A673 (cell line): Measurements from ENCODE around the gene XKR7. TPM values are rescaled to one million over a fixed set of nuclear protein-coding genes. Genes with fewer than 3 reads are reported as not detected.

Experiments used
- BruUV-seq: library from RNA; stranded (reverse); fragments of 400-500 nt; replicated peaks from 2 replicates; lab custom pipeline; 2021; lab: Mats Ljungman, UMichigan
- CTCF ChIA-PET: fragments of 300-600 bp; sonication (Branson Sonifier 250); formaldehyde crosslinking; loops from one replicate; lab custom pipeline; 2022; ENCODE audit warnings: antibody characterized with exemption; lab: Charles Lee
- POLR2A ChIA-PET: fragments of 300-600 bp; sonication (Branson Sonifier 250); formaldehyde crosslinking; loops from one replicate; lab custom pipeline; 2022; ENCODE audit warnings: antibody characterized with exemption; ENCODE audit not compliant: low non-redundant PET; lab: Charles Lee
- DNase-seq: peaks from one replicate; pipeline ENCODE4 v3.0.0-alpha.2; 2015; ENCODE audit warnings: low spot score
- H3K27ac ChIP-seq: fragments of 200-600 bp; sonication (generic); 2 replicates; pipeline ENCODE4 v1.5.1; 2016; ENCODE audit warnings: mixed run types, low read depth, mild to moderate bottlenecking, mixed read lengths, antibody characterized with exemption, low read length; ENCODE audit not compliant: poor library complexity, severe bottlenecking
- H3K27me3 ChIP-seq: fragments of 200-600 bp; sonication (generic); replicated peaks from 2 replicates; pipeline ENCODE4 v1.6.1; 2017; ENCODE audit warnings: mixed run types, low read depth, mild to moderate bottlenecking, mixed read lengths, antibody characterized with exemption, low read length; ENCODE audit not compliant: insufficient read depth, poor library complexity
- H3K36me3 ChIP-seq: fragments of 200-600 bp; sonication (generic); 2 replicates; pipeline ENCODE4 v1.6.1; 2016; ENCODE audit warnings: mixed run types, mild to moderate bottlenecking, mixed read lengths, antibody characterized with exemption, low read length; ENCODE audit not compliant: insufficient read depth, poor library complexity, severe bottlenecking
- H3K4me1 ChIP-seq: fragments of 200-600 bp; sonication (generic); 2 replicates; pipeline ENCODE4 v1.6.1; 2017; ENCODE audit warnings: mixed run types, mild to moderate bottlenecking, mixed read lengths, antibody characterized with exemption, low read length; ENCODE audit not compliant: insufficient read depth, poor library complexity, severe bottlenecking
- H3K4me3 ChIP-seq: fragments of 200-600 bp; sonication (generic); 2 replicates; pipeline ENCODE4 v1.5.1; 2016; ENCODE audit warnings: low read depth, mixed run types, mild to moderate bottlenecking, mixed read lengths, low read length; ENCODE audit not compliant: poor library complexity, severe bottlenecking
- H3K9me3 ChIP-seq: fragments of 200-600 bp; sonication (generic); 2 replicates; pipeline ENCODE4 v1.6.1; 2016; ENCODE audit warnings: mixed run types, low read depth, mild to moderate bottlenecking, mixed read lengths, antibody characterized with exemption, low read length; ENCODE audit not compliant: poor library complexity, severe bottlenecking
- EZH2 ChIP-seq: fragments of 200-600 bp; sonication (generic); IDR thresholded peaks from 2 replicates; pipeline ENCODE4 v1.6.1; 2017; ENCODE audit warnings: borderline replicate concordance, low read depth, mild to moderate bottlenecking, mixed read lengths, antibody characterized with exemption, low read length; ENCODE audit not compliant: poor library complexity, severe bottlenecking
- intact Hi-C: fragments of 100-400 bp; cut with micrococcal nuclease; formaldehyde crosslinking; loops from one replicate; pipeline ENCODE4 v1.10.0; 2022; ENCODE audit not compliant: unreplicated experiment
- total RNA-seq: library from RNA; stranded (reverse); gene quantifications from 2 replicates; pipeline ENCODE4 v1.2.3, GENCODE V29; 2021
- TF ChIP-seq, protein P1 (sequence below): fragments of 300-800, 200-600 bp; sonication (generic); conservative IDR thresholded peaks from 2 replicates; pipeline ENCODE4 v1.5.1; 2017; ENCODE audit warnings: low read depth, mild to moderate bottlenecking, antibody characterized with exemption, low read length, moderate library complexity, mixed read lengths

The XKR7 gene
- total RNA-seq, 1 experiment from 2014 or later: not detected

DNA sequence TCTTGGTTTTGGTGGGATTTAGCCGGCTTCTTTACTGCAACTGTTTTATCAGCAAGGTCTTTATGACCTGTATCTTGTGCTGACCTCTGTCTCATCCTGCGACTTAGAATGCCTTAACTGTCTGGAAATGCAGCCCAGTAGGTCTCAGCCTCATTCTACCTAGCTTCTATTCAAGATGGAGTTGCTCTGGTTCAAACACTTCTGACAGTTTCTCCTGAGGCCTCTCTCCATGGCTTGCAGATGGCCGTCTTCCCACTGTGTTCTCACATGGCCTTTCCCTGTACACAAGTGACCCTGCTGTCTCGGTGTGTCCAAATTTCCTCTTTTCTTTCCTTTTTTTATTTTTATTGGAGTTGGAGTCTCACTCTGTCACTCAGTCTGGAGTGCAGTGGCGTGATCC, 38.1 kb downstream of the XKR7 start:
- peaks cover 5% of the 10 kb centered on the region for H3K4me1 ChIP-seq
- intact Hi-C loops: no loop called here
- POLR2A ChIA-PET: no interaction called here

DNA sequence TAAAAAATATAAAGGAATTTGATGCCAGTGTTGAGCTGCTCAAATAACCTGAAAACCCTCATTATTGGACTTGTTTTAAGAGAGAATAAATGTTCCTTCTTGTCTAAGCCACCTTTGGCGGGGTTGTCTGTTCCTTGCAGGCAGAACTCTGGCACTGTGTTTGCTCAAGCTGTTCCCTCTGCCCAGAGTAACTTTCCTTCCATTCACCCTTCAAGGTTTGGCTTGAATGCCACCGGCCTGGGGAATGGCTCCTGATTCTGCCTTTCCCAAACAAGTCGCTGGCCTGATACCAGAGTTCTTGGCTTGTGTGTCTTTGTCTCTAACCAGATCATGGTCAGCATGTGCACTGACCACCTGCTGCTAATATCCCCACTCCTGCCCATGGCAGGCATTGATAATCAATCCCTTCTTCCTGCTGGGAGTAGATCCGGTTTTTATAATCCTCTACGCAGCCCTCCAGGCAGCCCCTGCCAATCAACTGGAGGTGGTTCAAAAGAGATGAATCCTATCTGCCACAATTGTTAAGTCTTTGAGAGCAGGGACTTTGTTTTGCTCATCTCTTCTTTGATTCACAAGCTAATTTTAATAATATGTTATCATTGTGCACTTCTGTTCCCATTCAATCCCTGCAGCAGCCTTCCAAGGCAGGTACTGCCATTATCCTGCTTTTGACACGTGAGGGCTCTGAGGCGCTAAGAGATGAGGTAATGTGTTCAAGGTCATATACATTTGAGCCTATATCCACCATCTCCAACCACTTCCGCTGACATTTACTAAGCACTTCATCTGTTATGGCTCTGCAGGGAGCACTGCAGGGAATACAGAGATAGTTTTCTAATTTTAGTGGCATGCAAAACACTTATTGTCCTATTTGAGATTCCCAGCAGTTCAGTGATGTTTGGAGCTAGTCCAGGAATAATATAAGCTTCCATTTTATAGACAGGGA, 39.2 kb downstream of the XKR7 start:
- no peak overlapping the region for H3K27ac ChIP-seq

More for the DNA sequence above, 38.1 kb downstream of the XKR7 start:
- BruUV-seq: no TSS peak
- CTCF ChIA-PET: no interaction called here
- DNase-seq: no peak
- TF ChIP-seq, protein P1, sequence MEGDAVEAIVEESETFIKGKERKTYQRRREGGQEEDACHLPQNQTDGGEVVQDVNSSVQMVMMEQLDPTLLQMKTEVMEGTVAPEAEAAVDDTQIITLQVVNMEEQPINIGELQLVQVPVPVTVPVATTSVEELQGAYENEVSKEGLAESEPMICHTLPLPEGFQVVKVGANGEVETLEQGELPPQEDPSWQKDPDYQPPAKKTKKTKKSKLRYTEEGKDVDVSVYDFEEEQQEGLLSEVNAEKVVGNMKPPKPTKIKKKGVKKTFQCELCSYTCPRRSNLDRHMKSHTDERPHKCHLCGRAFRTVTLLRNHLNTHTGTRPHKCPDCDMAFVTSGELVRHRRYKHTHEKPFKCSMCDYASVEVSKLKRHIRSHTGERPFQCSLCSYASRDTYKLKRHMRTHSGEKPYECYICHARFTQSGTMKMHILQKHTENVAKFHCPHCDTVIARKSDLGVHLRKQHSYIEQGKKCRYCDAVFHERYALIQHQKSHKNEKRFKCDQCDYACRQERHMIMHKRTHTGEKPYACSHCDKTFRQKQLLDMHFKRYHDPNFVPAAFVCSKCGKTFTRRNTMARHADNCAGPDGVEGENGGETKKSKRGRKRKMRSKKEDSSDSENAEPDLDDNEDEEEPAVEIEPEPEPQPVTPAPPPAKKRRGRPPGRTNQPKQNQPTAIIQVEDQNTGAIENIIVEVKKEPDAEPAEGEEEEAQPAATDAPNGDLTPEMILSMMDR: no peak
- TF ChIP-seq EZH2: no peak
- Histone ChIP-seq H3K9me3 (no peaks in the 10 kb centered on the region), H3K27ac (no peak overlapping the region), H3K27me3 (no peaks in the 10 kb centered on the region), H3K4me3 (no peak overlapping the region), H3K36me3 (no peaks in the 10 kb centered on the region)

DNA sequence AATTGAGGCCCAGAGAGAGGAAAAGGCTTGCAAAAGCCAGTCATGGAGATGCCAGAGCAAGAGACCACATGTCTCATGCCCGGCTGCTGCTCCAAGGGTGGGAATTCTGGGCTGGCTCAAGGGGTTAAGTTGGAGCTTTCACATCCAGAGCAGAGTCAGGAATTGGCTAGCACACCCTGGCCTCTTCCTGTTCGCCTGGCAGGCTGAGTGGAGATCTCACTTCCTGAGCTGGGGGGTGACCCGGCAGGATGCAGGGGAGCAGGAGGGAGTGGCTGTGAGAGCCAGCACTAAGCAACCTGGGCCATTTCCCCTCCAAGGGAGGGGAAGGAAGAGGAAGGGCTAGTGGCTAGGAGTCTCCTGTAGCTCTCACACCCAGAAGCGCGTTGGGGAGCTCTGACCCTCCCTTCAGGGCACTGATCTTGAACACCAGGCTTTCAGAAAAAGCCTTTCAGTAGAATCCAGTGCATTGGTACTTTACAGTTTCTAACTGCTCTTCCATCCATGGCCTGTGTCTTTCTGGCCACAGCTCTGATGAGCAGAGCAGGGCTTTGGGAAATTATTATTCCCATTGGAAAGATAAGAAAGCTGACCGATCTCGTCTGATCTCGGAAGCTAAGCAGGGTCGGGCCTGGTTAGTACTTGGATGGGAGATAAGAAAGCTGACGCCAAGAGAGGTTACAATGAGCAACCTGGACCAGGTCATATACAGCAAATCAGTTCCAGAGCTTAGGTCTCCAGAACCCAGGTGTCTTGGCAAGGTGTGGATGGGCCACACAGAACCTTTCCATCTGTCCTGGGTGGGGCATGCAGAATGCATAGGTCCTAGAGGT, 40.1 kb downstream of the XKR7 start:
- no peak overlapping the region for H3K27ac ChIP-seq
- H3K9me3 ChIP-seq: no peaks in the 10 kb centered on the region
- ChIA-PET POLR2A (no interaction called here), CTCF (interaction anchor here (0.5 kb wide), 1 partner anchor 84 kb away, joined by 3 read pairs; no protein-coding TSS in a partner anchor)
- intact Hi-C loops: no loop called here
- no TSS peak for BruUV-seq
- no peak overlapping the region for H3K4me3 ChIP-seq
- no peaks in the 10 kb centered on the region for H3K27me3 ChIP-seq
- no peak for TF ChIP-seq EZH2
- TF ChIP-seq, protein P1: no peak
- H3K4me1 ChIP-seq: peaks cover 5% of the 10 kb centered on the region
- H3K36me3 ChIP-seq: no peaks in the 10 kb centered on the region
- DNase-seq: no peak

More for the DNA sequence above, 39.2 kb downstream of the XKR7 start:
- Histone ChIP-seq H3K4me1 (peaks cover 5% of the 10 kb centered on the region), H3K27me3 (no peaks in the 10 kb centered on the region), H3K4me3 (no peak overlapping the region), H3K36me3 (no peaks in the 10 kb centered on the region), H3K9me3 (no peaks in the 10 kb centered on the region)
- BruUV-seq: no TSS peak
- intact Hi-C loops: no loop called here
- peak; percentile 38 for DNase-seq
- ChIA-PET POLR2A (no interaction called here), CTCF (no interaction called here)
- no peak for TF ChIP-seq EZH2
- TF ChIP-seq, protein P1: no peak
